Peyer's patch (tissue), 4 donors: ENCODE measurements around the gene PCYOX1L. TPM values are rescaled to one million over a fixed set of nuclear protein-coding genes. Genes with fewer than 3 reads are reported as not detected.

Source experiments
- DNase-seq, 3 donors: peaks; one replicate each; pipeline ENCODE4 v3.0.0-alpha.2; 2017 to 2019
- H3K27ac ChIP-seq, 4 donors: fragments of 200-600 bp; sonication (generic); one replicate each; pipeline ENCODE4 v1.5.1; 2016 to 2019
- H3K27me3 ChIP-seq, 2 donors: fragments of 200-600 bp; sonication (generic); one replicate each; pipeline ENCODE4 v1.5.1; 2019
- H3K36me3 ChIP-seq, 3 donors: fragments of 200-600 bp; sonication (generic); one replicate each; pipeline ENCODE4 v1.5.1; 2016 to 2019
- H3K4me1 ChIP-seq, 4 donors: fragments of 200-600 bp; sonication (generic); one replicate each; pipeline ENCODE4 v1.5.1; 2016 to 2019
- H3K4me3 ChIP-seq, 4 donors: fragments of 200-600 bp; sonication (generic); 1 replicate in 3 of 4; 2 replicates in 1 of 4; pipeline ENCODE4 v1.5.1; 2016 to 2019; ENCODE audit warnings: mild to moderate bottlenecking in 1 of 4
- H3K9me3 ChIP-seq, 4 donors: fragments of 200-600 bp; sonication (generic); one replicate each; pipeline ENCODE4 v1.5.1; 2016 to 2019; ENCODE audit warnings: mild to moderate bottlenecking in 1 of 4
- POLR2A ChIP-seq, 2 donors: fragments of 450-650 bp; IDR thresholded peaks; one replicate each; pipeline ENCODE4 v1.5.1; 2017; ENCODE audit warnings: antibody characterized with exemption in 2 of 2, mild to moderate bottlenecking in 2 of 2, moderate library complexity in 2 of 2
- total RNA-seq, 4 donors: library from RNA; depleted of rRNA; stranded (reverse); fragments of >200 nt; gene quantifications; one replicate each; pipeline ENCODE4 v1.1.0, GENCODE V29; 2016
- TF ChIP-seq, protein P1 (sequence below), 6 experiments: fragments of 450-650 bp in 4 of 6; fragments of 200-600 bp in 2 of 6; sonication (generic) in 1 of 6; IDR thresholded peaks; one replicate each; pipeline ENCODE4 v1.5.1; 2017 to 2019; ENCODE audit warnings: antibody characterized with exemption in 6 of 6, mild to moderate bottlenecking in 3 of 6, moderate library complexity in 1 of 6

The PCYOX1L gene
- total RNA-seq, 4 donors from 2014 or later: 5.2 to 12.4 (median 6.3) TPM

DNA sequence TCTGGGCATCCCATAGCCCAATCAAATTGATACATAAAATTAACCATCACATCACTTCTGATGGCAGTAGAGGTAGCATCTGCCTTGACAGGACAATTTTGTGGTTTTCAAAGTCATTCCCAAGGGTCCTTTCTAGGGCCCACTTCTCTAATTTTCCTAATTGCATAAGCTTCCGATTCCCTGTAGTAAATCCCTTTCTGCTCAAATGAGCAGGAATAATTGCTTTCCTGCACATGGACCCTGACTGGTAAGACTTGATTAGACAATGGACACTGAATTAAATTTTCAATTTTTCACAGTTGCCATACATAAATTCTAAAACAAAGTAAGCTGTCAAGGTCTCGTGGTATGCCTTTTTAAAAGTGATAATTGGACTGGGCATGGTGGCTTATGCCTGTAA lies 43.2 kb downstream of the PCYOX1L start:
- no peak overlapping the region for H3K27ac ChIP-seq
- no peak overlapping the region for H3K4me3 ChIP-seq
- DNase-seq: no peak
- no peaks in the 10 kb centered on the region for H3K36me3 ChIP-seq
- H3K27me3 ChIP-seq: no peaks in the 10 kb centered on the region
- H3K9me3 ChIP-seq: no peaks in the 10 kb centered on the region
- TF ChIP-seq POLR2A (IDR thresholded peaks at IDR 0.05): no peak
- H3K4me1 ChIP-seq: no peaks in the 10 kb centered on the region

DNA sequence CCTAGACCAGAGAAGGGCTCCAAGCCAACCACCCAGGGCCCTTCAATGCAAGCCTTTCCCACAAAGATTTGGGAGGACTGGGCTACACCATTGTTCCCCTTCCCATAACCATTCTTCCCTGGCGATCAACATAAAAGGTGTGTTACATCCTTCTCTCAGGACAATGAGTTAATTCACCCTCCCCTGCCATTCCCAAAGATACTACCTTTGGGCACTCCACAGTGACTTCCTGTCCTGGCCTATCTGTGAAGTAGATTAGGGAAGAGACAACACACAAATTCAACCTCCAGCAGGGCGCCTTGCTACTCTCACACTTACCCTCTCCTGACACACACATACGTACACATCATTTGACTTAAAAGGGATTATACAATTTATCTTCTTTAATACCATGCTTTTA lies 44.4 kb downstream of the PCYOX1L start:
- H3K36me3 ChIP-seq: no peaks in the 10 kb centered on the region
- H3K4me3 ChIP-seq: no peak overlapping the region
- no peaks in the 10 kb centered on the region for H3K27me3 ChIP-seq
- TF ChIP-seq POLR2A (IDR thresholded peaks at IDR 0.05): no peak
- TF ChIP-seq, protein P1, sequence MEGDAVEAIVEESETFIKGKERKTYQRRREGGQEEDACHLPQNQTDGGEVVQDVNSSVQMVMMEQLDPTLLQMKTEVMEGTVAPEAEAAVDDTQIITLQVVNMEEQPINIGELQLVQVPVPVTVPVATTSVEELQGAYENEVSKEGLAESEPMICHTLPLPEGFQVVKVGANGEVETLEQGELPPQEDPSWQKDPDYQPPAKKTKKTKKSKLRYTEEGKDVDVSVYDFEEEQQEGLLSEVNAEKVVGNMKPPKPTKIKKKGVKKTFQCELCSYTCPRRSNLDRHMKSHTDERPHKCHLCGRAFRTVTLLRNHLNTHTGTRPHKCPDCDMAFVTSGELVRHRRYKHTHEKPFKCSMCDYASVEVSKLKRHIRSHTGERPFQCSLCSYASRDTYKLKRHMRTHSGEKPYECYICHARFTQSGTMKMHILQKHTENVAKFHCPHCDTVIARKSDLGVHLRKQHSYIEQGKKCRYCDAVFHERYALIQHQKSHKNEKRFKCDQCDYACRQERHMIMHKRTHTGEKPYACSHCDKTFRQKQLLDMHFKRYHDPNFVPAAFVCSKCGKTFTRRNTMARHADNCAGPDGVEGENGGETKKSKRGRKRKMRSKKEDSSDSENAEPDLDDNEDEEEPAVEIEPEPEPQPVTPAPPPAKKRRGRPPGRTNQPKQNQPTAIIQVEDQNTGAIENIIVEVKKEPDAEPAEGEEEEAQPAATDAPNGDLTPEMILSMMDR (IDR thresholded peaks at IDR 0.05): no peak
- no peaks in the 10 kb centered on the region for H3K4me1 ChIP-seq
- no peak overlapping the region for H3K27ac ChIP-seq
- no peak for DNase-seq
- no peaks in the 10 kb centered on the region for H3K9me3 ChIP-seq

DNA sequence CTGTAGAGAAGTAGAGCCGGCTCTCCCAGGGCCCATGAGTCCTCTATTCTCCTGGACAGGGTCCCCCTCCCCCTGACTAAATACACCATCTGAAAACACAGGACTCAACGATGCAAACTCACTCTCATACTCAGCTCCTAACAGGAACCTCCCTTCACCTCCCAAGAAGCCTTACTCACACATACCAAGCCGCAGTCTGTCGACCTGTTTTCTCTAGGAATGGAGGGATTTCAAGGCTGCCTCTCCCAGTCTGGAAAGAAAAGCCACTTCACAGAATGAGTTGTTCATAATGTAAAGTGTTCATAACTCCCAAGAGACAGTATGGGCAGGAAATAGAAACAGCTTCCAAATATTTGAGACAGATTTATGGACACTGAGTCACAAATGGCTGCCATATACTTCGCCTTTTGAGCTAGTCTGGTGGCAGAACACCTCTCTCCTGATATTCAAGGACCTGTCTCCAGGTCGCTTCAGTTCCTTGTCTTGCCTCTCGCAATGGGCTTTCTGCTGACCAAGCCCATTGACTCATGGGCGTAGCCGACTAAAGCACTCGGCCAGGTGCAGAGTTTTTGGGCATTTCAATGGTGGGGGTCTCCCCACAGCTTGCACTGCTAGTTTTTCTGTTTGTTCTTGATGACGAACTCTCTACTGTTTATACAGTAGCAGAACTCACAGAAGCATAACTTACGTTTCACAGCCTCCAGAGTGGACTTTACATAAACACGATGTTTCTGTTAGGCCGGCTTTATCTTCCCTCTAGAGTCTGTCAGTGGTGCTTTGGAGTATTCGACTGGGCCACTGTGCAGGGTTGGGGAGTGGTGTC lies 46.3 kb downstream of the PCYOX1L start:
- DNase-seq: no peak
- Histone ChIP-seq H3K27ac (peak overlapping the region in 3 of 4 donors; percentile 62 to 90 (median 86)), H3K4me3 (no peak overlapping the region), H3K36me3 (peaks cover 0 to 3% (median 0%) of the 10 kb centered on the region in 3 donors), H3K4me1 (no peaks in the 10 kb centered on the region), H3K9me3 (no peaks in the 10 kb centered on the region), H3K27me3 (no peaks in the 10 kb centered on the region)
- TF ChIP-seq POLR2A (IDR thresholded peaks at IDR 0.05): no peak
- TF ChIP-seq, protein P1 (IDR thresholded peaks at IDR 0.05): no peak

DNA sequence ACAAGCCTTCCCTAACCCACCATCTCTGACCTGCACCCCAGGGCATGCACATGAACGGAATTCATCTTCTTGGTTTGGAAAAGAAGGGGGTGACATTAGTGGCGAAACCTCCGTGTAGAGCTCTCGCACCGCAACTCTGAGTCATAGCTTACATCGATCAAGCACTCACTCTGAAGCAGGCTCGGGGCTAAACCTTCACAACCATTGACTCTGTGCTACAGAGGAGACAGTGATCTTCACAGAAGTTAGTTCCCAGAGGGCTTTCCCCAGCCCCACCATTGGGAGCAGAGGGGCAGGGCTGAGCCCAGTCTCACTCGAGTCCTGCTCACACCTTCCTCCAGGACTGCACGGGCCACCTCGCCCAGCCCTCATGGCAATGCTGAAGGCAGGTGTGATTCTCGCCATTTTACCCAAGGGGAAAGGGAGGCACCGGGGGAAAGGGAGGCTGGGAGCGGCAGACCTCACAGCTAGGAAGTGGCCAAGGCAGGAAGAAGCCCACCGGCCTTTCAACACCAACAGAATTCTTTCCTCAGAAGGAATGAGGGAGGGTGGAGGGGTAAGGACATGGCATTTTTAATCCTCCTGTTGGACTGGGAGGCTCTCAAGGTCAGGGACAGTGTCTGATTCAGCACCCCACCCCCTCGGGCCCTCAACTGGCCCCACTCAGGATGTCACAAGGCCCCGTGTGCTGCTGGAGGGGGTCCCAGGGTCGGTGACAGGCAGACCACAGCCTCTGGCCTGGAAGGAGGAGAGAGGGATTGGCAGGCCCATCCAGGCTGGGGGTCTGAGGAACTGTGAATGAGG lies 47.1 kb downstream of the PCYOX1L start:
- H3K27ac ChIP-seq: peak overlapping the region; percentile 62 to 90 (median 79)
- H3K4me1 ChIP-seq: no peaks in the 10 kb centered on the region
- TF ChIP-seq, protein P1 (IDR thresholded peaks at IDR 0.05): no peak
- no peak for TF ChIP-seq POLR2A (IDR thresholded peaks at IDR 0.05)
- H3K9me3 ChIP-seq: no peaks in the 10 kb centered on the region
- no peak for DNase-seq
- no peak overlapping the region for H3K4me3 ChIP-seq
- no peaks in the 10 kb centered on the region for H3K27me3 ChIP-seq
- H3K36me3 ChIP-seq: peaks cover 0 to 6% (median 0%) of the 10 kb centered on the region in 3 donors

DNA sequence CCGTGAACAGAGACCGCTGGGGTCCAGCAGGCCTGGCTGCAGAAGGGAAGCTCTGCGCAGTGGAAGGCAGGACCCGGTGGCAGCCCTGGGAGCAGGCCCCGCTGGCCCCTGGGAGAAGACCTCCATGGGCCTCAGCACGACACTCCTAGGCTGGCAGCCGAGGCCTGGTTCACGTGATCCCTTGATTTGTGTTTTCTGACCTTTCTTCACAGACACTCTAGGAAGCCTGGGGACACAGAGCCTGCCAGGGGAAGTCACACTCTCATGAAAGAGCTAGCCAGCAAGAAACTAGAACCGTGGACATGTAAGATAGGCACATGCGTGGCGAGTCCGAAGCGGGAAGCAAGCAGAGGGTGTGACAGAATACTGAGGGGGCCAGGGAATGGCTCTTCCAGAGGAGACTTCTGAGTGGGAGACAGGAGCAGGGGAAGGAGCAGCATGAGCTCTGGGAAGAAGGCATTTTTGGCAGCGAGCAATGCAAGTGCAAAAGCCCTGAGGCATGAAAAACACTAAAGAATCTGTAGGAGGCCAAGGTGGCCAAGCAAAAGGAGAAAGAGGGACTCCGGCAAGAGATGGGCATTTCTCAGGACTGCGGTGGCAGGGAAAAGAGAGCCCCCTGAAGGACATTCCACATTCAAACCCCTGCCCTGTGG lies 47.8 kb downstream of the PCYOX1L start:
- TF ChIP-seq, protein P1 (IDR thresholded peaks at IDR 0.05): no peak
- no peak for TF ChIP-seq POLR2A (IDR thresholded peaks at IDR 0.05)
- H3K4me1 ChIP-seq: no peaks in the 10 kb centered on the region
- H3K27me3 ChIP-seq: no peaks in the 10 kb centered on the region
- H3K36me3 ChIP-seq: peaks cover 0 to 6% (median 0%) of the 10 kb centered on the region in 3 donors
- no peaks in the 10 kb centered on the region for H3K9me3 ChIP-seq
- DNase-seq: no peak
- H3K27ac ChIP-seq: peak overlapping the region; percentile 62 to 90 (median 79)
- H3K4me3 ChIP-seq: peak overlapping the region in 1 of 4 donors; percentile 55
